ENCODE data around the gene EFCAB6.

EFCAB6 gene

DNA sequence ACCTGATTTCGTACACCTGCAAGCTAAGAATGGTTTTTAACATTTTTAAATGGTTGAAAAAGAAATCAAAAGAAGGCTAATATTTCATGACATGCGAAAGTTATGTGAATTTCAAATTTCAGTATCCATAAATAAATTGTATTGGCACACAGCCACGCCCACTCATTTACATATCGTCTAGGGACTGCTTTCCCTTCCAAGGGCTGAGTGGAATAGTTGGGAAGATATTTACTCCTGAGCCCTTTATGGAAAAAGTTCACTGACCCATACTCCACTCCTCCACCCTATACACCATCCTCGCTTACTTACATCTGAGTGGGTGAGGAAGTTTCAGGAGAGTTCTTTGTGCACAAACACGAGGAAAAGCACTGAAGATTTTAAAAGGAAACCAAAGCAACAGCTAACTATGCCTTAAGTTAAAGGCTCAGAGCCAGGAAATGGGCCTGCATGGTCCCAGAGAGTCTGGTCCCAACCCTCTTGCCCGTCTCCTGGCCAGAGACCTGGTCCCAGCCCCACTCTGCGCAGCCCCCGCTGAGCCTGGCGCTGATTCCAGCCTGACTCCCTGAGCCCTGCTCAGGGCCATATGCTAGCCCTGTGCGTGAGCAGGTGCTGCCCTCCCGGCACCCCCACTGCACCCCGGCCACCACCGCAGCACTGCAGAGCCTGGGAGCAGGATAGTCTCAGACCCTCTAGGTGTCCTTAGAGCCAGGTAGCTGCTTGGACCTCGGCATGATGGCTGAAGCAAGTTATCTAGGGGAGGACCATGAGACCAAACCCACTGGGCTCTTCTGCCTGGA, 69.8 kb downstream of the EFCAB6 start:
- no peak for DNase-seq

DNA sequence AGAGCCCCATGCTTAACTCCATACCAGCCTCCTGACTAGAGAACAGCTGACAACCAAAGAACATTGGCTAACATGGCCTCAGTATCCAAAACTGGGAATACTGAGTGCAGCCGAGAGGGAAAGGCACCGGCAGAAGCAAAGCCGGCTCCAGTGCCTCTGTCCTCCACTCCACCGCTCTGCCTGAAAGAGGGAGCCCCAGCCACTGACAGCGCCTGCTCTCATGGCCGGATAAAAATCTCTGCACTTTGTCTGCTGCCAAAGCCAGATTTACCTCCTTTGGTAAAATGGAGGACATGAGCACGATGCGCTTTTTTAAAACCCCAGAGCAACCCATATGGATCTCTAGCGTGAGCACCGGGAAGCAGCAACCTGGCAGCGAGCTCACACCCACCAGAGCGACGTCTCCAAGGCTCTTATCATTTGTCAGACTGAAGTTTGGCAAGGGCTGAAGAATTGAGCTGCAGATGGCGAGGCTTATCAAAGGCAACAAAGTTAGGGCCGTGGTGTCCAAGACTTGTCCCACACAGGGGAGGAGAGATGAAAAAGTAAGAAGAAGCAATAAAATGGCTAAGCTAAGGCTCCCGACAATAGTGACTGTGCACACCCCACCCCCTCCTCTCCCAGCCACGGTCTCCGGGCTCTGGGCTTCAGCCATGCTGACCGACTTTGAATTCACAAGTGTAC, 71.4 kb downstream of the EFCAB6 start:
- DNase-seq, result no peak

DNA sequence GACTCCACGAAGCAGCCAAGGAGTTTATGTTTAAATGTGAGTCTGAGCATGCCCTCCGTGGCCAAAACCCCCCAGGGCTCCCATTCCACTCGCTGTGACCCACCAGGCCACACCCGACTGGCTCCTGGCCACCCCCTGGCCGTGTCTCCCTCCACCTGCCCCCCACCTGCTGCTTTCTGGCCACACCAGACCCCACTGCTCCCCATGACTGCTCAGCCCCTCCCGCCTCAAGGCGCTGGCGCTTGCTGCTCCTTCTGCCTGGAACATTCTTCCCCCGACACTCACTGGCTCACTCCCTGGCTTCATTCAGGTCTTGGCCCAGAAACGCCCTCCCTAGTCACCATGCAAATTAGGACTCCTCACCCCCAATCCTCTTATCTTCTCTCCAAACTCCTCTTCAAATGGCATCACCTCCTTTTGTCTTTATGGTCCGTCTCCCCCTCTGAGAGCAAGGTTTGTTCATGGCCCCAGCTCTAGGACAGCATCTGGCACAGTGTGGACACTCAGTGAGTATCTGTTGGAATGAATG, 72.2 kb downstream of the EFCAB6 start:
- DNase-seq, result no peak

DNA sequence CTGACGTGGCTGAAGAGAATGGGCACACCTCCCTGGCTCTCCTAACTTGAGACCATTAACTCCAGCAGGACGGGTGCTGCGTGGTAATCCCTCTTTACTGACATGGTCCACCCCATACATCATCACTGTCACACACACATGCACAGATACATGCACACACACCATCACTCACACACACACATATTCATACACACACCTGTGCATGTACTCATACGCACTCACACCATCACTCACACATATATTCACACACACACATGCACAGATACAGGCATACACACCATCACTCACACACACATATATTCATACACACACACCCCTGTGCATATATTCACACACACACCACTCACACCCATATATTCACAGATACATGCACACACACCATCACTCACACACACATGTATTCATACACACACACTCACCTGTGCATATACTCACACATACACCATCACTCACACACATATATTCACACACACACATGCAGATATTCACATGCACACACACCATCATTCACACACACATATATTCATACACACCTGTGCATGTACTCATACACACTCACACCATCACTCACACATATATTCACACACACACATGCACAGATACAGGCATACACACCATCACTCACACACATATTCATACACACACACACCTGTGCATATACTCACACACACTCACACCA, 74.8 kb downstream of the EFCAB6 start:
- no peak for DNase-seq

DNA sequence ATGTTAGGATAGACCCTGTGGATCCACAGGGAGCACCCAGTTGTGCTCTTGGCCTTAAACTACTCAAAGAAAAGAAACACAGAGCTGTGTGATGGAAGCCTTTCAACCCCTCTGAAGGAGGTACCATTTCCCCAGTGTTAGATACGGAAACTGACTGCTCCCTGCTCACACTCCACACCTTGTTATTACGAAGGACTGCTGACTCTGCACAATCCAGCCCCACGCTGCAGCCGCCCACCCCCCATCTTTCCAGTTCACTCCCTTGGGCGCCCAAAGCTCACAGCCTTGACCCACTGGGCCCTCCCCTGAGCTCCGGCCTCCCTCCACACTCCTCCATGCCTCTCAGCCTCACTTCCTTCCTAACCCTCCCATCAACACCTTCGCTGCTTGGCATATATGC, 75.5 kb downstream of the EFCAB6 start:
- no peak for DNase-seq

DNA sequence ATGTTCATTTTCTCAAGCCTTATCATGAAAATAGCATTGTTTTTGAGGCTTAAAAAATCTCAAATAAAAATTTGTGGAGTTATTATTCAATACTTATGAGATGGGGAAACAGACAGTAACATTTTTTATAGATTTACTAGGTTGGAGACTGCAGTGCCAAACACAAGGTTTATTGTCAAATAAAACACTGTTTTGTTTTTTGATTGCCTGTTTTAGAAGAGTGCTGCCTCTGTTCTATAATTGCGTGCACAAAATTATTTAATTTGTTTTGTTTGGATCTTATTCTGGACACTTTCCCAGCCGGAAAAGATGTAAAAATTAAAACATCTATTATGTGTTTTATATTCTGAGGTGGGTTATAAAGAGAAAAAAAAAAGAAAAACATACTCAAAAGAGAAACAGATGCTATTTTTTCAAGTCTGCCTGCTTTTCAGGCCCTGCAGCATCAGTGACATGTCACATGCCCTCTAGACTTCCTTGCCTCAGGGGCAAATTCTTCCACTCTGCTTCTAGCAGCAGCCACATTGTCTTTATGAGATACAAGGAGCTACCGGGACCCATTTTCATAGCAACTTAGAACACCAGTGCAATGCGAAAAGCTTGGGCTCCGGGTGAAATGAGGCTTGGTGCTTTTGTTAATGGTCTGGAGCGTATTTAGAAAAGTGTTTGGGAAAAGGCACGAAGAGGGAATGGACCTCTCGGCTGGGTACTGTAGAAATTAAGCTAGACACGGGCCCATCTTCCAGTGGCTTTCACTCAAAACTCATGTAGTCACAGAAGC, 77.5 kb downstream of the EFCAB6 start:
- DNase-seq, result no peak

DNA sequence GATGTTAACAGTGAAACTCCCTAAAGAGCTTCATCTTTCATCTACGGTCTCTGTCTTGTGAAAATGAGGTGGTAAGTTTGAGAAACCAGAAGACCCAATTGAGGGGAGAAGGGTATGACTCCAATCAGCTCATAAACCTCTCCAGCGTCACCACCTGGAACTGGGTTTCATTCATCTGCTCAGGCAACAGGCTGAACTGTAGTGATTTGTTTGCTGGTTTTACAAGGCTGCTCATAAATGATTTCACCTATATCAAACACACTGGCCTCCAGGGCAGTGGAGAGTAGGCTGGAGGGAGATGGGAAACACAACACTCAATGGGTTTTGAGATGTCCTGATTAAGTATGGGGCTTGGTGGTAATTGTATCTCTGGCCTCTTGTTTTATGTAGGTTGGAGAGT, 79.0 kb downstream of the EFCAB6 start:
- DNase-seq, result no peak

DNA sequence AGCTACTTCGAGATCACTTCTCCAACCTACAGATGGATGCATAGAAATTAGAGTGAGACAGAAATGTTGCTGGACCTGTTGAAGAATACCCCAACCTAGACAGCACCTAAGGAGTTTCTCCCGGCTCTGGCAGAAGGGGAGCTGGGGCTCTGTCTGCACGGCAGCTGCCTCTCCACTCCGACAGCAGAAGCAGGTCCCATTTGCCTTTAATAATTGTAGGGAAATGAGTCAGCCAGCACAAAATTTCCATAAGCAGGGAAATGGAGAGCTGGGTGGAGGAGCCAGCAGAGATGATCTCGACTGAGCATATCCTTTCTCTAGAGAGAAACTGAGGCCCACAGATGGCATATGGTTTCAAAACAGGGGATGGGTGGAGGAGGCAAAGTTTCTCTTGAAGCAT, 80.1 kb downstream of the EFCAB6 start:
- DNase-seq, result no peak

DNA sequence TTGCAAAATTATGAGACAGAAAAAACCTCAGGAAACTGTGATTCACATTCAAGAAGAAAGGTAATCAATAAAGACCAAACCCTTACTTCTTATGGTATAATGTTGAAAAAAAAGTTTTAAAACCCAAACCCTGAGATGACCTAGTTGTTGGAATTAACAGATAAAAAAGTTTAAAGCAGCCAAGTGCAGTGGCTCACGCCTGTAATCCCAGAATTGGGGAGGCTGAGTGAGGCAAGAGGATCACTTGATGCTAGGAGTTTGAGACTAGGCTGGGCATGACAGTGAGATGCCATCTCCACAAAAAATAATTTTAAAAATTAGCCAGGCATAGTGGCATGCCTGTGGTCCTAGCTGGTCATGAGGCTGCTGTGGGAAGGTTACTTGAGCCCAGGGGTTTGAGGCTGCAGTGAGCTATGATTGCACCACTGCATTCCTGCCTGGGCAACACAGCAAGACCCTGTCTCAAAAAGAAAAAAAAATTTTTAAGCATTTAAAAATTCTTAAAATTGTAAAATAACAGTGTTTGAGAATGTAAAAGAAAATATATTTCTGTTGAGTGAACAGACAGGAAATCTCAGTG, 85.1 kb downstream of the EFCAB6 start:
- no peak for DNase-seq

DNA sequence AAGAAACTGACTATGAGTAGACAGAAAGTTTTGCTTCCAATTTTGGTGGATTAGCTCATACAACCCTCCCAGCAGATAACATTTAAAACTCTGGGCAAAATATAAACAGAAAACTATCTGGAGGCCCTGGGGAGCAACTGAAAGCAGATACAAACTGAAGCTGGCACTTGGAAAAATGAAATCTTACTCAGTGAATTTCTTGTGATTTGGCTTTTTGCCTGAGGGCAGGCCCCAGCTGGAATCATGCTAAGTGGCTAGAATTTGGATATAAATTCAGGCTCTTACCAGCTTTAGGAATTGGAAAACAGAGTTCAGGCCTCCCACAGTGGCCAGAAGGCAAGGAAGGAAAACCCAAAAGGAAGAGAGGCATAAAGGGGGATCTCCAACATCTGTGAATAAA, 85.8 kb downstream of the EFCAB6 start:
- no peak for DNase-seq

DNA sequence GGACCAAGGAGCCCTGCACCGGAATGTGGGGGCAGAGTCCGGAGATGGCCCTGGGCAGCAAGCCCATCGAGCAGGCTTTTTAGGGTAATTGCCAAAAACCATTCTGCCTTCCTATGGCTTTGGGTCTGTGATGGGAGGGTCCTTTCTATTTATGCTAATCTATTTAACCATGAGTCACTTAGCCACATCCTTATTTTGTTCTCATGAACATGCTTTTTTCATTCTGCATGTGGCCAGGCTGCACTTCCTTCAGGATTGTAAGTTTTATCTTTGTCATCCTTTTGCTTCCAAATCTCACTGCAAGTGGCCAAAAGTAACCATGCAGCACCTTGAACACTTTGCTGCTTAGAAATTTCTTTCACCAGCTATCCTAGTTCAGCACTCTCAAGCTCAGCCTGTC, 88.3 kb downstream of the EFCAB6 start:
- DNase-seq, result no peak

DNA sequence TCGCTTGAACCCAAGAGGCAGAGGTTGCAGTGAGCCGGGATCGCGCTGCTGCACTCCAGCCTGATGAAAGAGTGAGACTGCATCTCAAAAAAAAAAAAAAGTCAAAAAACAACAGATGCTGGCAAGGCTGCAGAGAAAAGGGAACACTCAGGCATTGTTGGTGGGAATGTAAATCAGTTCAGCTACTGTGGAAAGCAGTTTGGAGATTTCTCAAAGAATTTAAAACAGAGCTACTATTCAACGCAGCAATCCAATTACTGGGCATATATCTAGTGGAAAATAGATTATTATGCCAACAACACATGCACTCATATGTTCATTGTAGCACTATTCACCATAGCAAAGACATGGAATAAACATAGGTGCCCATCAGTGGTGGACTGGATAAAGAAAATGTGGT, 89.7 kb downstream of the EFCAB6 start:
- DNase-seq, result no peak

DNA sequence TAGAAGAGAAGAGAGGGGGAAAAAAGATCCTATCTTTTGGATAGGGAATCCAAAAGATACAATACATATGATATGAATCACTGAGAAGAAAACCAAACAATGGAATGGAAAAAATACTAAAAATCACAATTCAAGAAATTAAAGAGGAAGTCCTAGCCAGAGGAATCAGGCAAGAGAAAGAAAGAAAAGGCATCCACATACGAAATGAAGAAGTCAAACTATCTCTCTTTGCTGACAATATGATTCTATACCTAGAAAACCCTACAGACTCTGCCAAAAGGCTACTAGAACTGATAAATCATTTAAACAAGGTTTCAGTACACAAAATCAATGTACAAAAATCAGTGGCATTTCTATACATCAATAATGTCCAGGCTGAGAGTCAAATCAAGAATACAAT, 91.4 kb downstream of the EFCAB6 start:
- DNase-seq, result no peak

DNA sequence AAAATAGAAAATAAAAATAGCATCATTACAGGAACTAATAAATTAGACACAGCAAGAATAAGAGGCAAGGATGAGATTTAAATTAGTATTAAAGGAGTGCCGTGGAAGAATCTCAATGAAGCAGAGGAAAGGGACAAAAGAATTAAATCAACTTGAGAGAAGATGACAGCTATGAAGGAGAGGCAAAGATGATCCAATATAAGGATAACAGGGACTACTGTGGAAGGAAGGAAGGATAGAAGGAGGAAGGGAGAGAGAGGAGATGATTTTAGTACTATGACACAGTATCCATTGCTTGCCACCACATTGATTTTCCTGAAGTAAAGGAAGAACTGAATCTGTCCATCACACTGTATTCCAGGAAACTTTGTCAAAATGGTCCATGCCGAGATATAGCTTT, 98.0 kb downstream of the EFCAB6 start:
- DNase-seq, result no peak

DNA sequence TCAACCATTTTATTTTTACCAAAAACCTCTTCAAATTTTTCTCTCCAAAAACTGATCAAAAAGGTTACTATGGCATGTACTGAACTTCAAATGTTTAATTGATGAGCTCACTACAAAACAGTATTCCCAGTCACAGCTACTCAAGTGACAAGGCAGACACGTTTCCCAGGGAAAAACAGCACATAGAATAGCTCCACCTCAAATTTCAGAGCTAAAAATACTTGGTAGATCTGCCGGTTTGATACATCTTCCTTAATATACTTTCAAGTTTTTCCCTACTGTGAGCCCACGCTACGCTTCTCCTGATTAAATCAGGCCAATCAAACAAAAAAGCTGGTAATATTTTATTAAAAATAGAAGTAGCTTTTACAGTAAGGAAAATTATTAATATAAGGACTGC, 100.4 kb downstream of the EFCAB6 start:
- DNase-seq, result no peak

DNA sequence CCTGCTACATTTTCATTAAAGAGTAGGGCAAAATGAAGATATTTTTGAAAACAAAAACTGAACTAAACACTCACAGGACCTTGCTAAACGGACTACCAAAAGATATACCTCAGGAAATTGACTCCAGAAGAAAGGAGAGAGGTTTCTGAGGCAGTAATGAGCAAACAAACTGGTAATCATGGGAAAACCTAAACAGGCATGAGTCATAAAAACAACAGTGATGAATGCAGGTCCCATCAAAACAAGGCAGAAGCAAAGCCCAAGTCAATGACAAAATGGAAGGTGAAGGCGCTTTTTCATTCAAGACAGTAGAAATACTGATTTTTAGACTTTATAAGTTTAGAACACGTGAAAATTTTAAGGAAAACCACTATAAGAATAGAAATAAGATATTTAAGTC, 104.5 kb downstream of the EFCAB6 start:
- peak; percentile 9 for DNase-seq

DNA sequence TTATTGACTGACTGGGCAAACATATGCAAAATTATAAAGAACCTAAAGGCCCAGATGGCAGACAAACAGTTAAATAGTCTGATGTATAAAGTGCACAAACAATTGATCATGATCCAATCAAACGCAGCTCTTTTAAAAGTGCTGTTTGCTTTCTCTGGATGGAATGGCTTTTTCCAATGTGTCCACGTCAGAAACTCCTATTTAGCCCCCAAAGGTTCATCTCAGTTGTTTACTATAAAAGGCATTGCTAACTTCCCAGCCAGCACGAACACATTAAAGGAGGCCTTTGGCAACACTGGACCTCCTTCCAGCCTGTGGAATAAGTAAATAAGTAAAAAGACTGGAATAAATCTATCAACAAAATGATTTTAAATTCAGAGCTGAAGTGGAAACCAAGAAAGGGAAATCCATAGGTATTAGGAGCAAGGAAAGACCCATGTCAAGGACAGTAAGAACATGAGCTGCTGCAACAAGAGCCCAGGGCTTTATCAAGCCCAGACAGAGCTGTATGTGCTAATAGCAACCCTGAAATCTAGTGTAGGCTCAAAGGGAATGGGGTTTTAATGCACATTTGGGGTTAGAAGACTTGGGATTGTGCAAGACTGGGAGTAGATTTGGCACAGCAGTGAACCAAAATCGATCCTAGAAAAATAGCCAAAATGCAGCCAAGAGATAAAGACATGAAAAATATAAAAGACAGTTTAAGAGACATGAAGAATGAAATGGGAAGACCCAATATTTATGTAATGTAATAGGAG, 105.4 kb downstream of the EFCAB6 start:
- DNase-seq, result no peak

DNA sequence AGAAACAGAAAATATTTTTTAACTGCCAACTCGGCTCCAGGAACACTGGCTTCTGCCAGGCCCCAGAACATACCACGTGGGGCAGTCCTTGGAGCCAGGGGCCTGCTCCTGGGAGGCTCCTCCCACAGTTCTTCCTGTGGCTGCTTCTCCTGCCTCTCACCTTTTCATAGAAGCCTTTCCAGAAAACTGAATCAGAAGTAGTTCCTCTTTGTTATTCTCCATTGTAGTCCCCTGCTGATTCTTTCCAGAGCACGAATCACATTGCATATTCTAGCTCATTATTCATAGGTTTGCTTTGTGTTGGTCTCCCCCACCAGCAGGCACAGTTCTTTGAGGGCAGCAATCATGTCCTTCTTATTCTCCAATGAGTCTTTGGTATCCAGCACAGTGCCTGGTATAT, 106.0 kb downstream of the EFCAB6 start:
- no peak for DNase-seq

DNA sequence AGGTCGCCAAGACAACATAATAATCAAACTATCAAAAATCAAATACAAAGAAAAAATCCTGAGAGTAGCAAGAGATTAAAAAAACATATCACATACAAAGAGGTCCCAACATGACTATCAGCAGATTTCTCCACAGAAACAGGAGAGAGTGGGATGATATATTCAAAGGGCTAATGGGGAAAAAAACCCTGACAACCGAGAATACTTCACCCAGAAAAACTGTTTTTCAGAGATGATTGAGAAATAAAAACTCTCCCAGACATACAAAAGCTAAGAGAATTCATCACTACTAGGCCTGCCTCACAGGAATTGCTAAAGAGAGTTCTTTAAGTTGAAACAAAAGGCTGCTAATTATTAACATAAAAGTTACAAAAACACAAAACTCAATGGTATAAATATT, 108.1 kb downstream of the EFCAB6 start:
- DNase-seq, result no peak

DNA sequence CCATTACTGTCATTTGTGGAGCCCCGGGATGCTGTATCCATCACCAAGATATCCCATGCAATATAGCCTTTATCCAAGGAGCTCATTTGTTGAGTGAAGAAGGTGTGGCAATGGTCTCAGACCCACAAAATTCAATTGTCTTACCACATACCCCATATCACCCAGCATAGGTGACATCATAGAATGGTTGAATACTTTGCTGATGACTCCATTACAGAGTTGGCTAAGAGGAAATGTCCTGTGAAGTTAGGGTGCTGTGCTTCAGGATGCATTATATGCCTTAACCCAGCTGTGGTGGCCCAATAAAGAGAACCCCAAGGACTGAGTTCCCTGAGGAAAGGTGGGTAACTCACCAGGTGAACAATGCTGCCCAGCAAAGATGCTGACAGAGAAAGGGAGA, 113.7 kb downstream of the EFCAB6 start:
- no peak for DNase-seq

DNA sequence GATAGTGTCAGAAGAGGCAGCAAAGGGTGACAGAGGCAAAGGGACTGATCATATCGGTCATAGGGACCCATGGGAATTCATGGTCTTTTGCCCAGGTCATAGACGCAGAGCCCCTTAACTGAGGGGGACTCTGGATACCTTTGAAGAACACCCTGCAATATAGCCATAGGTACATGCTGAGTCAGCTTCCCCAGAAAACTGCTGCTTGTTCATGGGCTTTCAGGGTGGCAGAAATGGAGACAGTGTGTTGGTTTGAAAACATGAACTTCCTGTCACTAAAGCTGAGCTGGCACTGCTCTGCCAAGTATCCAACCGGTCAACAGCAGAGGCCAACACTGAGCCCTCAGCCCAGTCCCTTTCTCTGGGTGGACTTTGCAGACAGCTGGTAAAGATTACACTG, 114.2 kb downstream of the EFCAB6 start:
- no peak for DNase-seq

DNA sequence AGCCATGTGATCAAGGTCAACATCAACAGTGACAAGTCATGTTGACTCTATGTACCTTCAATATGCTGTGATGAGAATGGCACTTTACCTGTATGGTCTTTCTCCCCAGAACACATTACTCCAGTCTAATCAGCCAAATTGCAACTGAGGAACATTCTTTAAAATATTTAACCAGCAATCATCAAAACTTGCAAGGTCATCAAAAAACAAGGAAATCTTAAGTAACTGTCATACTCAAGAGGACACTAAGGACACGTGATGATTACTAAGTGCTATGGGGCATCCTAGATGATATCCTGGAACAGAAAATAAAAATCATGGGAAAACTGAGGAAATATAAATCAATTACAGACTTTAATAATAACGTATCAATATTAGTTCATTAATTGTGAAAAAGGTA, 118.9 kb downstream of the EFCAB6 start:
- no peak for DNase-seq
